ENCODE data around the gene MAGI1. TPM values are rescaled to one million over a fixed set of nuclear protein-coding genes. Genes with fewer than 3 reads are reported as not detected.

The MAGI1 gene
- total RNA-seq, 1 donor from 2014 or later, result 45.8 TPM

DNA sequence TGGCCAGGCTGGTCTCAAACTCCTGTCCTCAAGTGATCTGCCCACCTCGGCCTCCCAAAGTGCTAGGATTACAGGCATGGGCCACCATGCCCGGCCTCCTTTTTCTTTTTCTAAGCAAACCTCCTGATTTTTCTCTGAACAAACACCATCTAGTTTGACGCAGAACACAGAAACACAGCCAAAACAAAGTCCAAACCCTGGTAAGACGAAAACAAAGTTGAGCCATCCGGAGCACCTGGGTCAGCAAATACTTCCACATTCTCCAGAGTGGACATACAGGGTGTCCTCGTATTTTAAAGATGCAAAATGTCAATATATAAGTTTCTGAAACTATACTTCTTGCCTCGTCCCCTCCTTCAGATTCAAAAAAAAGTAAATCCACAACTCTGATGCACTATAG, 715.8 kb downstream of the MAGI1 start:
- no peak overlapping the region for H3K4me3 ChIP-seq
- DNase-seq (no peak), ATAC-seq (no peak)
- TF ChIP-seq, protein P1, sequence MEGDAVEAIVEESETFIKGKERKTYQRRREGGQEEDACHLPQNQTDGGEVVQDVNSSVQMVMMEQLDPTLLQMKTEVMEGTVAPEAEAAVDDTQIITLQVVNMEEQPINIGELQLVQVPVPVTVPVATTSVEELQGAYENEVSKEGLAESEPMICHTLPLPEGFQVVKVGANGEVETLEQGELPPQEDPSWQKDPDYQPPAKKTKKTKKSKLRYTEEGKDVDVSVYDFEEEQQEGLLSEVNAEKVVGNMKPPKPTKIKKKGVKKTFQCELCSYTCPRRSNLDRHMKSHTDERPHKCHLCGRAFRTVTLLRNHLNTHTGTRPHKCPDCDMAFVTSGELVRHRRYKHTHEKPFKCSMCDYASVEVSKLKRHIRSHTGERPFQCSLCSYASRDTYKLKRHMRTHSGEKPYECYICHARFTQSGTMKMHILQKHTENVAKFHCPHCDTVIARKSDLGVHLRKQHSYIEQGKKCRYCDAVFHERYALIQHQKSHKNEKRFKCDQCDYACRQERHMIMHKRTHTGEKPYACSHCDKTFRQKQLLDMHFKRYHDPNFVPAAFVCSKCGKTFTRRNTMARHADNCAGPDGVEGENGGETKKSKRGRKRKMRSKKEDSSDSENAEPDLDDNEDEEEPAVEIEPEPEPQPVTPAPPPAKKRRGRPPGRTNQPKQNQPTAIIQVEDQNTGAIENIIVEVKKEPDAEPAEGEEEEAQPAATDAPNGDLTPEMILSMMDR (IDR thresholded peaks at IDR 0.05), result no peak
- H3K9me3 ChIP-seq, result no peaks in the 10 kb centered on the region
- H3K4me1 ChIP-seq, result no peaks in the 10 kb centered on the region
- H3K27ac ChIP-seq, result no peak overlapping the region
- H3K36me3 ChIP-seq, result no peaks in the 10 kb centered on the region
- intact Hi-C loops (cut with DNase I), result no loop called here
- H3K27me3 ChIP-seq, result no peaks in the 10 kb centered on the region

DNA sequence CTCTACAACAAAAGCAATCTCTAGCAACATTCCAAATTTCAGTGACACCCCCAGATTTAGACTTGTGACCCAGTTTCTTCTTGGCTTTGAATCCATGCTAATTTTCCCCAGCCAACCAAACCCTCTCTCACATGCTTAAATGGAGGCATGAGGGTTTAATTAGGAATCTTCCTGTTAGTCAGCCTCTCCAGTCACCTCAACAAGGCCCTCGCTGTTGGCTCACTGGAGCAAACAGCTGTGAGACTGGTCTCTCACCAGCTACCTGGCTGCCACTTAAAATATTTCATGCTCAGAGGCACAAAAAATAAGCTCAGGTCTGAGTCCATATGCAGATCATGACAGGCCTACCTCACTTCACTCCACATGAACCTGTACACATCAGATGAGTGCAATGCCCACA, 720.5 kb downstream of the MAGI1 start:
- TF ChIP-seq, protein P1 (IDR thresholded peaks at IDR 0.05), result no peak

DNA sequence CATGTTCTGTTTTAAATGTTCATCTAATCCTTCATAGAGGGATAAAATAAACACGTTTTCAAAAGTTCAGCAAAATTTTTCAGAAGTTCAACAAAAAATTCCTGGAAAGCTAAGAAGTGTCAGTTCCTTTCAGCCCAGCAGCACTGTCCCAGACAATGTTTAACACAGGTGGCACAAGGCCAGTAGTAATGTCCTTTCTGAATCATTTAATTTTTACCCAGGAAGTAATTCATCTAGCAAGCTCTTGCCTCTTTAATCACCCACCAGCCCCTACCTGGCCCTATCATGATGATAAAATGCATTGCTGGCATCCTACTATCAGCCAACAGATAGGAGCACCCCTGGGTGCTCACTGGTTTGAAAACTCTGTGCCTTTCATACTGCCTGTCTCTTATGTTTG, 723.8 kb downstream of the MAGI1 start:
- Histone ChIP-seq H3K27me3 (no peaks in the 10 kb centered on the region), H3K4me1 (no peaks in the 10 kb centered on the region), H3K4me3 (no peak overlapping the region), H3K36me3 (no peaks in the 10 kb centered on the region), H3K9me3 (no peaks in the 10 kb centered on the region), H3K27ac (no peak overlapping the region)
- no peak for ATAC-seq
- no peak for DNase-seq
- TF ChIP-seq, protein P1 (IDR thresholded peaks at IDR 0.05), result no peak
- intact Hi-C loops (cut with DNase I), result no loop called here

More for the DNA sequence above, 720.5 kb downstream of the MAGI1 start:
- no peaks in the 10 kb centered on the region for H3K9me3 ChIP-seq
- H3K4me3 ChIP-seq, result no peak overlapping the region
- no peaks in the 10 kb centered on the region for H3K4me1 ChIP-seq
- H3K27me3 ChIP-seq, result no peaks in the 10 kb centered on the region
- H3K36me3 ChIP-seq, result no peaks in the 10 kb centered on the region
- intact Hi-C loops (cut with DNase I), result no loop called here
- ATAC-seq, result no peak
- no peak for DNase-seq
- H3K27ac ChIP-seq, result no peak overlapping the region

DNA sequence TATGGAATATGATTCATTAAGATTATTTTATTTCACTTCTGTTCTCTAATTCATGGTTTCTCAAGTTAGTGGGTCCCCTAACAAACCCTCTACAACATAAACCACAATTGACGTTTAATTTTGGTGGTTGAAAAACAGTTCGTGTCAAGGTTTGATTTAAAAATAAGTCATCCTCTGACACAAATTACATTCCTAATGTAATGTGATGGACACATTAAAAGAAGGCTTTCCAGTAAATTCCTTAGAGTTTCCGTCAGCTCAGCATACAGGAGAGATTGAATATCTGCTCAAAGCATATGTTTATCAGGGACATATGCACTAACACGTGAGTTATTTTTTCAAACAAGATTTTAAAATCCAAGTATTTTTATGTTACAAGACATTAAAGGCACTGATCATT, 724.4 kb downstream of the MAGI1 start:
- Histone ChIP-seq H3K9me3 (no peaks in the 10 kb centered on the region), H3K27ac (no peak overlapping the region), H3K4me1 (no peaks in the 10 kb centered on the region), H3K36me3 (no peaks in the 10 kb centered on the region), H3K27me3 (no peaks in the 10 kb centered on the region), H3K4me3 (no peak overlapping the region)
- intact Hi-C loops (cut with DNase I), result no loop called here
- DNase-seq (no peak), ATAC-seq (no peak)
- TF ChIP-seq, protein P1 (IDR thresholded peaks at IDR 0.05), result no peak

DNA sequence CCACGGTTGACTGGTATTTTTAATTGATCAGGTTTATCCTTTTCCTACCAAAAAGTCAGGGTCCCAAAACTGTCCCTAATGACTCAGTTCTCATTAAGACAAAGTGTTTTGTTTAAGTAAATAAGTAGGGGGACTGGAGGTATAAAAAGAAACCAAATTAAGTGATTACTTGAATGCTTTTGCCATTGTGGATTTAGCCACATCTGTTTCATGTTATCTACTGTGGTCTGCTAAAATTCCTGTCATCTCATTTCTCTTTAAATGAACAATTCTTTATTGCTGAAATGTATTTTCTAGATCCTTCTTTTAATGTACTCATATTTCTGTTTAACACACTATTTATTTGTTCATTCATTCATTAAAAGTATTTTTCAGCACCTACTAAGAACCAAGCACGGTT, 725.1 kb downstream of the MAGI1 start:
- ATAC-seq, result no peak
- Histone ChIP-seq H3K4me3 (no peak overlapping the region), H3K9me3 (no peaks in the 10 kb centered on the region), H3K4me1 (no peaks in the 10 kb centered on the region), H3K27me3 (no peaks in the 10 kb centered on the region), H3K27ac (no peak overlapping the region), H3K36me3 (no peaks in the 10 kb centered on the region)
- intact Hi-C loops (cut with DNase I), result no loop called here
- DNase-seq, result no peak
- TF ChIP-seq, protein P1 (IDR thresholded peaks at IDR 0.05), result no peak

DNA sequence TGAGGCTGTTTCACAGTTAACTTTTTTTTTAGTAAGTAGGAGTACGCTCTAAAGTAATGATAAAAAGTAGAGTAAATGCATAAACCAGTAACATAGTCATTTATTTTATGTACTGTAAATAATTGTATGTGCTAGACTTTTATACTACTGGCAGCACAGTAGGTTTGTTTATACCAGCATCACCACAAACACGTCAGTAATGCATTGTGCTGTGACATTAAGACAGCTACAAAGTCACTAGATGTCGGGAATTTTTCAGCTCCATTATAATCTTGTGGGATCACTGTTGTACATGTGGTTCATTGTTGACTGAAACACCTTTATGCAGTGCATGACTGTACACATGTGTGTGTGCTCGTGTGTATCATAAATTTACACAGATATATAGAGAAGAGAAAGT, 732.9 kb downstream of the MAGI1 start:
- Histone ChIP-seq H3K4me1 (no peaks in the 10 kb centered on the region), H3K4me3 (no peak overlapping the region)

More for the DNA sequence above, 732.9 kb downstream of the MAGI1 start:
- H3K27me3 ChIP-seq, result no peaks in the 10 kb centered on the region
- H3K9me3 ChIP-seq, result no peaks in the 10 kb centered on the region
- intact Hi-C loops (cut with DNase I), result no loop called here
- TF ChIP-seq, protein P1 (IDR thresholded peaks at IDR 0.05), result no peak
- no peak overlapping the region for H3K27ac ChIP-seq
- H3K36me3 ChIP-seq, result no peaks in the 10 kb centered on the region
- DNase-seq (no peak), ATAC-seq (no peak)
